Esophagus mucosa (tissue), 1 donor: Measurements from ENCODE around the gene SCRN3. TPM values are rescaled to one million over a fixed set of nuclear protein-coding genes. Genes with fewer than 3 reads are reported as not detected.
"Not testable (repeated sequence)": the region's sequence is repeated elsewhere in the genome, so short reads cannot be mapped to it uniquely, and the experiment has no call there.

Experiments used
- ATAC-seq: fragments of 200-7000 bp; cut with Tn5 transposase; one replicate; pipeline ENCODE4 v1.9.1; 2020
- total RNA-seq: library from RNA; stranded (reverse); gene quantifications from one replicate; pipeline ENCODE4 v1.2.4, GENCODE V29; 2023
- donor health status: DM: yes; HTN: yes; CAD: no.

SCRN3 gene, protein sequence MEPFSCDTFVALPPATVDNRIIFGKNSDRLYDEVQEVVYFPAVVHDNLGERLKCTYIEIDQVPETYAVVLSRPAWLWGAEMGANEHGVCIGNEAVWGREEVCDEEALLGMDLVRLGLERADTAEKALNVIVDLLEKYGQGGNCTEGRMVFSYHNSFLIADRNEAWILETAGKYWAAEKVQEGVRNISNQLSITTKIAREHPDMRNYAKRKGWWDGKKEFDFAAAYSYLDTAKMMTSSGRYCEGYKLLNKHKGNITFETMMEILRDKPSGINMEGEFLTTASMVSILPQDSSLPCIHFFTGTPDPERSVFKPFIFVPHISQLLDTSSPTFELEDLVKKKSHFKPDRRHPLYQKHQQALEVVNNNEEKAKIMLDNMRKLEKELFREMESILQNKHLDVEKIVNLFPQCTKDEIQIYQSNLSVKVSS
- total RNA-seq = 25.3 TPM

DNA sequence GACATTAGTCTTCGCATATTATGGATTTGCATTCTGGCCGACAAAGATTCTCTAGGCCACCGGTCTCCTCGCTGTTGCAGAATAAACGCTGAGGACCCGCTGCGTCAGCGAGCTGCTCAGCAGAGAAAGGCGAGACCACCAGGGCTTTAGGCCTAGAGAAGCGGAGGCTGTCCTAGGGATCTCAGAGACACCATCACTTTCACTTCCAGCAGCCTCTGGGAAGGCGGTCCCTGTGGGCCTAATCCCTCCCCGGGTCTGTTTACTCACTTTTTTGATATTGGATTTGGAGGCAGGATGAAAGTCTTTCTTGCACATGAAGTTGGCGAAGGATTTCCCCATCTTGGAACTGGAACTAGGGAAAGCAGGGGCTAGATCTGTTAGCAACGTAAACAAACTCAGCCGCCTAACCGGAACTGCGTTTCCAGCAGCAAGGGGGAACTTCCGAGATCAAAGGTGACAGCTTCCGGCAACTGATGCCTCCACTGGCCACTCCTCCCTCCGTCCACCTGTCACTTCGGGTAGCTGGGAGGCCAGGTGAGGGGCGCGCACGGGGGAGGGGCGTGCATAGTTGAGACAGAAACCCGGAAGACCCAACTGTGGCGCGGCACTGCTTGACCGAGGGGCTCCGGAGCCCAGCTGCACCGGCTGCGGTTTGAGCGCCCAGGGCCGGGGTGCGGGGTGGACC, at the start of gene SCRN3:
Gene SCRN3, plus strand, starts transcription at position 447 of the 685 bp plus-strand sequence. CDS start 2,554 bp downstream, outside the sequence.
- ATAC-seq = peak; percentile 89

- ATAC-seq = no peak
Measured at GRCh38 chr2:174350018-174350417, 45.5 kb upstream of the SCRN3 start.

- no peak for ATAC-seq
Measured at GRCh38 chr2:174350593-174351181, 44.8 kb upstream of the SCRN3 start.

DNA sequence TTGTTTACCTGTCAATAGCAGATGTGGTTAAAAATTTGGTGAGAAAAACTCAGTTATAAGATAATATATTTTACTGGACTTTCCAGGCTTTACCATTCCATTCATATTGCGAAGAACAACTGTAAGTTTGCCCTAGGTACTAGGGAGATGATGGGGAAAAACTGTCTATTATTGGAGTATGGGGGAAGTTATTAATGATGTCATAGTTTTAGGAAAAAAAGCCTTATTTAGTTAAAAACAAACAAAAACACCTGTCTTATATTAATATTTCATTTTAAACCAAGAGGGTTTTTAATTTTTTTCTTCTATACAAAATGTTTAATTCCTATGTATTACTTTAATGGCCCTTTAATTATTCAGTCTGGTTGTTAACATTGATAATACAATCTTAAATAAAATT, 42.5 kb upstream of the SCRN3 start:
- ATAC-seq = no peak

DNA sequence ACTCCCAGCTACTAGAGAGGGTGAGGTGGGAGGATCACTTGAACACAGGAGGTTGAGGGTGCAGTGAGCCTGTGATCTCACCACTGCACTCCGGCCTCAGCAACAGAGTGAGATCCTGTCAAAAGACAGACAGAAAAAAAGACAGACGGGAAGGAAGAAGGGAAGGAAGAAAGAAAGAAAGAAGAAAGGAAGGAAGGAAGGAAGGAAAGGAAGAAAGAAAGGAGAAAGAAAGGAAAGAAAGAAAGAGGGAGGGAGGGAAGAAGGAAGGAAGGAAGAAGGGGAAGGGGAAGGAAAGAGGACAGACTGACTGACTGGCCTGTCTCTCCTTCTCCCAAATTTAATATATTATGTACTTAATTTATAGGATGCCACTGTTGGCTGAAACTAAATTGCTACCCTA, 39.2 kb upstream of the SCRN3 start:
- no peak for ATAC-seq

DNA sequence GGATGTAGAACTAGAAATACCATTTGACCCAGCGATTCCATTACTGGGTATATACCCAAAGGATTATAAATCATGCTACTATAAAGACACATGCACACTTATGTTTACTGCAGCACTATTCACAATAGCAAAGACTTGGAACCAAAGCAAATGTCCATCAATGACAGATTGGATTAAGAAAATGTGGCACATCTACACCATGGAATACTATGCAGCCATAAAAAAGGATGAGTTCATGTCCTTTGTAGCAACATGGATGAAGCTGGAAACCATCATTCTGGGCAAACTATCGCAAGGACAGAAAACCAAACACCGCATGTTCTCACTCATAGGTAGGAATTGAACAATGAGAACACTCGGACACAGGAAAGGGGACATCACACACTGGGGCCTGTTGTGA, 35.9 kb upstream of the SCRN3 start:
- not testable (repeated sequence) for ATAC-seq

DNA sequence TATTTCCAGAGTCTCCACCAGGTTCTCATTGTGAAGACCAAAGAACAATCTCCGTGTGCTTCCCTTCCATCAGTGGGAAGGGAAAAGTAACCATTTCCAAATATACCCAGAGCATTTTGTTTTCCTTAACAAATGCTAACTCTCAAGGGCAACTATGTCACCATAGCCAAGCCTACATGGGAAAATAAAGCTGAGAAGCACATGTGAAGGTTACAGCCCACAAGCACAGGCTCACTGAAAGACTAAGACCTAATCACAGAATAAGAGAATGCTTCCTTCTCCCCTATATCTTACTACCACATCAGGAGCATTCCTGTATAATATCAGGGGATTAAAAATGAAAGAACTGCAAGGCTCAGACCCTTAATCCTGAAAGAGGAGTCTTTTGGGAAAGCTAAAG, 32.6 kb upstream of the SCRN3 start:
- ATAC-seq = no peak

DNA sequence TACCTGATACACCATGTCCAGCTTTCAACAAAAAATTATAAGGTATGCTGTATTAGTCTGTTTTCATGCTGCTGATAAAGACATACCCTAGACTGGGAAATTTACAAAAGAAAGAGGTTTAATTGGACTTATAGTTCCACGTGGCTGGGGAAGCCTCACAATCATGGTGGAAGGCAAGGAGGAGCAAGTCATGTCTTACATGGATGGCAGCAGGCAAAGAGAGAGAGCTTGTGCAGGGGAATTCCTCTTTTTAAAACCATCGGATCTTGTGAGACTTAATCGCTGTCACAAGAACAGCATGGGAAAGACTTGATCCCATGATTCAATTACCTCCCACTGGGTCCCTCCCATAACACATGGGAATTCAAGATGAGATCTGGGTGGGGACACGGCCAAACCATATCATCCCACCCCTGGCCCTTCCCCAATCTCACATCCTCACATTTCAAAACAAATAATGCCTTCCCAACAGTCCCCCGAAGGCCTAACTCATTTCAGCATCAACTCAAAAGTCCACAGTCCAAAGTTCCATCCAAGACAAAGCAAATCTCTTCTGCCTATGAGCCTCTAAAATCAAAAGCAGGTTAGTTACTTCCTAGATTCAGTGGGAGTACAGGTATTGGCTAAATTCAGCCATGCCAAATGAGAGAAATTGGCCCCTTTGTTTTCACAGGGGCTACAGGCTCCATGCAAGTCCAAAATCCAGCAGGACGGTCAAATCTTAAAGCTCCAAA, 31.9 kb upstream of the SCRN3 start:
- ATAC-seq = not testable (repeated sequence)

- no peak for ATAC-seq
Measured at GRCh38 chr2:174364628-174365027, 30.9 kb upstream of the SCRN3 start.

DNA sequence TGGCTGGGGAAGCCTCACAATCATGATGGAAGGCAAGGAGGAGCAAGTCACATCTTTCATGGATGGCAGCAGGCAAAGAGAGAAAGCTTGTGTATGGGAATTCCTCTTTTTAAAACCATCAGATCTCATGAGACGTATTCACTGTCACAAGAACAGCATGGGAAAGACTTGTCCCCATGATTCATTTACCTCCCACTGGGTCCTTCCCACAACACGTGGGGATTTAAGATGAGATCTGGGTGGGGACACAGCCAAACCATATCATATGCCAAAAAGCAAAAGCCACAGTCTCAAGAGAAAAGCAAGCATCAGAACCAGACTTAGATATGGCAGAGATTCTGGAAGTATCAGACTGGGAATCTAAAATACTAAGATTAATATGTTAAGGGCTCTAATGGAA, 30.0 kb upstream of the SCRN3 start:
- no peak for ATAC-seq

DNA sequence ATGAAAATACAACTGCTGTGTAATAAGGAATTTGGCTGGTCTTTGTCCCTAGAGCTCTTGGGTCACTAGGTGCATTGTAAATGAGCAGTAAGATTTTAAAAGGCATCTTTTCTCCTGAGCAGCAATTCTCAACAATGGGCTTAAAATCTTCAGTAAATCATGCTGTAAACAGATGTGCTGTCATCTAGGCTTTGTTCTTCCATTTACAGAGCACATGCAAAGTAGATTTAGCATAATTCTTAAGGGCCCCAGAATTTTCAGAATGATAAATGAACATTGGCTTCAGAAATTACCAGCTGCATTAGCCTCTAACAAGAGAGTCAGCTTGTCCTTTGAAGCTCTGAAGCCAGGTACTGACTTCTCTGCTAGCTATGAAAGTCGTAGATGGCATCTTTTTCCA, 26.8 kb upstream of the SCRN3 start:
- ATAC-seq = no peak

DNA sequence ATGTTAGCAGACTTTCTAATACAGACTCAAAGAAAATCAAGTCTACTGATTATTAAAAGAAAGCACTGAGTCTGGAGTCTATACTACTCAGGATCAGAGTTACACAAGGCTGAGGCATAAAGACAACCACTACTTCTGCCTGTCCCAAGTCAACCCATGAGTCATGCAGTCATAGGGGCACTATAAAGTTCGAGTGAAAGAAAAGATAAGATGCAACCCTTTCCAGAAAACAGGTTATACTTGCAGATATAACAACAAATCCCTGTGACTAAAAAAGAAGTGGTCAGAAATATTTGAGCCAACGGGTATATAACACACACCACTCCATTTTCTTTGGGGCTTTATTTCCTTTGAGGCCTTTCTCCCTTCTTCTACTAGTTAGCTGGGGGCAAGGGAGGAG, 18.6 kb upstream of the SCRN3 start:
- peak; percentile 67 for ATAC-seq

DNA sequence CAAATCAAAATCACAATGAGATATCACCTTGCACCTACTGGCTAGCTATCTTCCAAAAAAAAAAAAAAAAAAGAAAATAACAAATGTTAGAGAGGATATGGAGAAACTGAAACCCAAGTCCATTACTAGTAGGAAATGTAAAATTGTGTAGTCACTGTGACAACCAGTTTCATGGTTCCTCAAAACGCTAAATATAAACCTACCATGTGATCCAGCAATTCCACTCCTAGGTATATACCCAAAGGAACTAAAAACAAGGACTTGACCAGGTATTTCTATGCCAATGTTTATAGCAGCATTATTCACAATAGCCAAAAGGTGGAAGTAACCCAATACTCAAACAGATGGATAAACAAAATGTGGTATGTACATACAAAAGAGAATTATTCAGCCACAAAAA, 11.7 kb upstream of the SCRN3 start:
- no peak for ATAC-seq

DNA sequence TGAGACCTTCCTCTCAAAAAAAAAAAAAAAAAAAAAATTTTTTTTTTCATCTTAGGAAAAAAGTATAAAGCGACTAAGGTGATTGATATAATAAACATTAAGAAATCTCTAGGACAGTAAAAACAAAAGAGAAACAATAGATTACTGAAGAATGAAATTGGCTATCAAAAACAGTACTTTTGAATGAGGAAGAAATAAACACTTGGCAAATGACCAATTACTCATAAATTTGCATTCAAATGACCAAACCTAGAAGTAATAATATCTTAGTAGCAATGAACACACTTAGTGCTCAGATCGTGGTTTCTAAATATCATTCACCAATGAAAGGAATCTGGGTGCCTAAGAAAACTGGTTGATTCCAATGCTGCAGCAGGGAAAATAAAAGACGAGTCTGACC, 10.3 kb upstream of the SCRN3 start:
- no peak for ATAC-seq

- ATAC-seq = not testable (repeated sequence)
Measured at GRCh38 chr2:174388706-174389105, 6.8 kb upstream of the SCRN3 start.

DNA sequence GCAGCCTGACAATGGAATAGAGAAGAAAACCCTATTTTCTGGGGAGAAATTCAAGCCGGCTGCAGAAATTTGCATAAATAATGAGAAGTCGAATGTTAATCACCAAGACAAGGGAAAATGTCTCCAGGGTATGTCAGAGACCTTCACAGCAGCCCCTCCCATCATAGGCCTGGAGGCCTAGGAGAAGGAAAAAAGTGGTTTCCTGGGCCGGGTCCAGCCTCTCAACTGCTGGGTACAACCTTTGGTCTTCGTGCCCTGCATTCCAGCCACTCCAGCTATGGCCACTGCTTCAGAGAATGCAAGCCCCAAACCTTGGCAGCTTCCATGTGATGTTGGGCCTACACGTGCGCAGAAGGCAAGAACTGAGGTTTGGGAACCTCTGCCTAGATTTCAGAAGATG, 6.0 kb upstream of the SCRN3 start:
- no peak for ATAC-seq

DNA sequence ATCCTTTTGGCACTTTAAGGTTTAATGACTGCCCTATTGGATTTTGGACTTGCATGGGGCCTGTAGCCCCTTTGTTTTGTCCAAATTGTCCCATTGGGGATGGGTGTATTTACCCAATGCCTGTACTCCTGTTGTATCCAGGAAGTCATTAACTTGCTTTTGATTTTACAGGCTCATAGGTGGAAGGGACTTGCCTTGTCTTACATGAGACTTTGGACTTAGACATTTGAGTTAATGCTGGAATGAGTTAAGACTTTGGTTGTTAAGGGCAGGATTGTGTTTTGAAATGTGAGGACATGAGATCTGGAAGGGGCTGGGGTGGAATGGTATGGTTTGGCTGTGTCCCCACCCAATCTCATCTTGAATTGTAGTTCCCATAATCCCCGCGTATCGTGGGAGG, 5.2 kb upstream of the SCRN3 start:
- ATAC-seq = not testable (repeated sequence)

GRCh38 chr2:174392706-174393105, 2.8 kb upstream of the SCRN3 start:
- no peak for ATAC-seq

DNA sequence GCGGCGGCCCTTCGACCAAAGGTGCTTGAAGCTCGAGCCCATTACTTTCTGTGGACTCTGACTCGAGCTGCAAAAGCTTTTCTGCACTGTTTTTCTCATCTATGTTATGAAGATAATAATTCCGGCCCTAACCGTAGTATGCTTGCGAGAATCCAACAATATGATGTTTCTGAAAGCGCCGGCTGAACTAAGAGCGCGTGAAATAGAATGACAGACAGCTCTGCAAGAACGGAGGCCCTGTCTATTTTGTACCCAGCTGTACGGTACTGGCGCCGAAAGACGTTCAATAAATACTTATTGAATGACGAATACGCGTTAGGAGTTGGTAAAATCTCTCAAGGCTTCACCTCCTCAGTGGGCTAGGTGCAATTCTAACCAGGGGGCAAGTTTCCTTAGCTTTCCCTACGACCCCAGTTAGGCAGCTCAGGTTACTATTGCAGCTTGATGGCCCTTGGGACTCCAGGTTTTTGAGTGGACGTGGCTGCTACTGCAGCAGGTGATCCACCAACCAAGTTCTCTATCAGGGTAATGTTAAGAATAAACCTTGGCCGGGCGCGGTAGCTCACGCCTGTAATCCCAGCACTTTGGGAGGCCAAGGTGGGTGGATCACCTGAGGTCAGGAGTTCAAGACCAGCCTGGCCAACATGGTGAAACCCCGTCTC, 570 bp downstream of the SCRN3 start:
- peak; percentile 39 for ATAC-seq

DNA sequence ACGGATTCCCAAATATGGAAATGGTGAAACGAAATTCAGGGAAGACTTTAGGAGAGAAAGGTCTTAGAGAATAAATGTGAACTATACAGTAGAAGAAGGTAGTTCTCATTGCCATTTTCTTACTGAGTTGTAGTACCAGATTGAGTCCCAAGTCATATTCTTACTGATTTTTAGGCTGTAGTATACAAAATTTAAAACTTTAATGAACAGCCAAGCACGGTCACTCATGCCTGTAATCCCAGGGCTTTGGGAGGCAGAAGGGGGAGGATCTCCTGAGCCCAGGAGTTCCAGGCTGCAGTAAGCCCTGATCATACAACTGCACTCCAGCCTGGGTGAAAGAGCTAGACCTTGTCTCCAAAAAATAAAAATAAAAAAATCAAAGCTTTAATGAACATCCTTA, 2.2 kb downstream of the SCRN3 start:
- no peak for ATAC-seq

DNA sequence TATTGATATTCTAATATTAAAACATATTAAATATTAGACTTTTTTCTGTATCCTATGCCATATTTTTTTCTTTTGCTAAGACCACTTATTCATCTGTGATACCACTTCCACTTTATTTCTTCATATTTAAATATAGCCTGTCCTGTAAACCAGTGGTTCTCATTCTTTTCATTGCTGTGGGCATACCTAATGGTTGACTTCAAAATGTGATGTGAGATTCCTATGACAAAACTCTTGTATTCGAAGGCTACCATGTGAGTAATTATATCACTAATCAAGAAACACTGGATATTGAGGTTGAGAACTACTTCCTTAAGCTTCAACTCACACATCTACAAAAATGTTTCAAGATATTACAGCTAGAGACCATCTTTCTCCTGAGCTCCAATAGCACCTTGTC, 3.6 kb downstream of the SCRN3 start:
- ATAC-seq = no peak

- no peak for ATAC-seq
Measured at GRCh38 chr2:174400853-174401252, 5.3 kb downstream of the SCRN3 start.

GRCh38 chr2:174403628-174404027, 8.1 kb downstream of the SCRN3 start:
- ATAC-seq = no peak
